Liver (tissue), 3 donors: ENCODE data around the gene CUL1.

Experiments used
- RAD21 ChIP-seq, 2 donors: IDR thresholded peaks; 2 replicates each; pipeline ENCODE4 v1.6.1; 2016; ENCODE audit warnings: antibody characterized with exemption in 2 of 2, mild to moderate bottlenecking in 2 of 2
- SP1 ChIP-seq: IDR thresholded peaks from 2 replicates; pipeline ENCODE4 v1.6.1; 2018; ENCODE audit warnings: antibody characterized with exemption, mild to moderate bottlenecking
- TF ChIP-seq, protein P1 (sequence below): fragments of 150-350 bp; IDR thresholded peaks from 2 replicates; pipeline ENCODE4 v1.5.1; 2017; ENCODE audit warnings: improper control_type of control experiment, low read depth, low read length; ENCODE audit not compliant: missing input control
- TF ChIP-seq, protein P2 (sequence below): IDR thresholded peaks from 2 replicates; pipeline ENCODE4 v1.6.1; 2016; ENCODE audit warnings: antibody characterized with exemption, mild to moderate bottlenecking
- donor health status: healthy.
- donor health status: healthy.

DNA sequence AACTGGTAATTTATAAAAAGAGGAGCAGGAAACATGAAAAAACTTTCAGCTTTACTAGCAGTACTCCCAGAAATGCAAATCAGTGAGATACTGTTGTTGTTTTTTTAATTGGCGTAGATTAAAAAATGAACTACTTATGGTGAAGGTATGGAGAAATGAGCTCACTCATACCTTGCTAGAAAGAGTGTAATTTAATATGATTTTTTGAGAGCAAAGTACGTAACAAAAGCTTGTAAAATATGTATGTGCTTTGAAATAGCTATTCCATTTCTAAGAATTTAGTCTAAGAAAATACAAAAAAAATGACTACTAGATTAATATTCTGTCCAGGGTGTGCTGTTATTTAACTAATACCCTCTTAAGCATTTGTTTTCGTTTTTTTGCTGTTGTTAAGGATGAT lies 5.5 kb downstream of the CUL1 start:
- TF ChIP-seq, protein P1, sequence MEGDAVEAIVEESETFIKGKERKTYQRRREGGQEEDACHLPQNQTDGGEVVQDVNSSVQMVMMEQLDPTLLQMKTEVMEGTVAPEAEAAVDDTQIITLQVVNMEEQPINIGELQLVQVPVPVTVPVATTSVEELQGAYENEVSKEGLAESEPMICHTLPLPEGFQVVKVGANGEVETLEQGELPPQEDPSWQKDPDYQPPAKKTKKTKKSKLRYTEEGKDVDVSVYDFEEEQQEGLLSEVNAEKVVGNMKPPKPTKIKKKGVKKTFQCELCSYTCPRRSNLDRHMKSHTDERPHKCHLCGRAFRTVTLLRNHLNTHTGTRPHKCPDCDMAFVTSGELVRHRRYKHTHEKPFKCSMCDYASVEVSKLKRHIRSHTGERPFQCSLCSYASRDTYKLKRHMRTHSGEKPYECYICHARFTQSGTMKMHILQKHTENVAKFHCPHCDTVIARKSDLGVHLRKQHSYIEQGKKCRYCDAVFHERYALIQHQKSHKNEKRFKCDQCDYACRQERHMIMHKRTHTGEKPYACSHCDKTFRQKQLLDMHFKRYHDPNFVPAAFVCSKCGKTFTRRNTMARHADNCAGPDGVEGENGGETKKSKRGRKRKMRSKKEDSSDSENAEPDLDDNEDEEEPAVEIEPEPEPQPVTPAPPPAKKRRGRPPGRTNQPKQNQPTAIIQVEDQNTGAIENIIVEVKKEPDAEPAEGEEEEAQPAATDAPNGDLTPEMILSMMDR, result no peak
- TF ChIP-seq, protein P2, sequence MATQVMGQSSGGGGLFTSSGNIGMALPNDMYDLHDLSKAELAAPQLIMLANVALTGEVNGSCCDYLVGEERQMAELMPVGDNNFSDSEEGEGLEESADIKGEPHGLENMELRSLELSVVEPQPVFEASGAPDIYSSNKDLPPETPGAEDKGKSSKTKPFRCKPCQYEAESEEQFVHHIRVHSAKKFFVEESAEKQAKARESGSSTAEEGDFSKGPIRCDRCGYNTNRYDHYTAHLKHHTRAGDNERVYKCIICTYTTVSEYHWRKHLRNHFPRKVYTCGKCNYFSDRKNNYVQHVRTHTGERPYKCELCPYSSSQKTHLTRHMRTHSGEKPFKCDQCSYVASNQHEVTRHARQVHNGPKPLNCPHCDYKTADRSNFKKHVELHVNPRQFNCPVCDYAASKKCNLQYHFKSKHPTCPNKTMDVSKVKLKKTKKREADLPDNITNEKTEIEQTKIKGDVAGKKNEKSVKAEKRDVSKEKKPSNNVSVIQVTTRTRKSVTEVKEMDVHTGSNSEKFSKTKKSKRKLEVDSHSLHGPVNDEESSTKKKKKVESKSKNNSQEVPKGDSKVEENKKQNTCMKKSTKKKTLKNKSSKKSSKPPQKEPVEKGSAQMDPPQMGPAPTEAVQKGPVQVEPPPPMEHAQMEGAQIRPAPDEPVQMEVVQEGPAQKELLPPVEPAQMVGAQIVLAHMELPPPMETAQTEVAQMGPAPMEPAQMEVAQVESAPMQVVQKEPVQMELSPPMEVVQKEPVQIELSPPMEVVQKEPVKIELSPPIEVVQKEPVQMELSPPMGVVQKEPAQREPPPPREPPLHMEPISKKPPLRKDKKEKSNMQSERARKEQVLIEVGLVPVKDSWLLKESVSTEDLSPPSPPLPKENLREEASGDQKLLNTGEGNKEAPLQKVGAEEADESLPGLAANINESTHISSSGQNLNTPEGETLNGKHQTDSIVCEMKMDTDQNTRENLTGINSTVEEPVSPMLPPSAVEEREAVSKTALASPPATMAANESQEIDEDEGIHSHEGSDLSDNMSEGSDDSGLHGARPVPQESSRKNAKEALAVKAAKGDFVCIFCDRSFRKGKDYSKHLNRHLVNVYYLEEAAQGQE, result no peak
- TF ChIP-seq RAD21 (IDR thresholded peaks at IDR 0.05) (no peak), SP1 (no peak)
